ENCODE results near the gene GLRA1.
A peak's percentile ranks its signal among the peaks of the same experiment; 100 is the strongest.

GLRA1 gene

DNA sequence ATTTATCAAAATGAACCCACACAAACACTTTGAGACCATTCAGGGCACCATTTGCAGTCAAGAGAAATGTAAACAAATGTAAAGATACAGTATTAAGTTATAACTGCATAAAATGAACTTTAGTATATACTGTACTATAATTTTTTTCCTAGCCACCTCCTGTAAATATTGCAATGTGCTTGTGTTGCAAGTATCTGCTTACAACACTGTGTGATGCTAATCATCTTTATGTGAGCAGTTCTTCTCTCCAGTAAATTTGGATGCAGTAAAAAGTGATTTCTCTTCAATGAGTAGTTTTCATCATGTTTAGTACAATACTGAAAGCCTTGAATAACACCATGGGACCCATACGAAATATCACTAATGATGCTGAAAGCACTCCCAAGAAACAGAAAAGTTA lies 143.4 kb downstream of the GLRA1 start:
- H3K27ac ChIP-seq = no peak overlapping the region
- DNase-seq (ENCODE audit: low read depth, low spot score) = no peak

- H3K27ac ChIP-seq = no peak overlapping the region
- DNase-seq (ENCODE audit: low read depth, low spot score) = no peak
Measured at GRCh38 chr5:151780348-151780747, 144.3 kb downstream of the GLRA1 start.

DNA sequence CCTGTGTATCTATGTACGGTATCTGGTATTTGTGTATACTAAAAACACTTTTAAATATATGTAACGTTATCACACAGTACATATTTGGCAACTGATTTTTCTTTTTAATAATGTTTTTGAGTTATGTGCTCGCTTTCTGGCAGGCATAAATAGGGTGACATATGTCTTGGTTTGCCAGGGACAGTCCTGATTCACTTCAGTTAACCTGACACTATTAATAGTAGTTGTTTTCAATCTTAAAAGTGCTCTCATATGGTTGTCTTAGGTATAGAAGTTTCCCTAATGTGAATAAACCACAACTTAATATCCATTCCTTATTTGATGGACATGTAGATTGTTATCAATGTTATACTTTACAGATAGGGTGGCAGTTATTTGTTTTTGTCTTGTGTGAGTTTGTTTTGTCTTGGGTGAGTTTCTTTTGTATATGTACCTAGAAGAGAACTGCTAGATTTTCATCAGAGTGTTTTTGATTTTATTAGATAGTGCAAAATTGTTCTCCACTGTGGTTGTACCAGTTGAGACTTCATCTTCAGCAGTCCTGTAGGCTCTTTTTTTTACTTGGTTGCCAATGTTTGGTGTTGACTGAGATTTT lies 145.0 kb downstream of the GLRA1 start:
- H3K27ac ChIP-seq = no peak overlapping the region
- no peak for DNase-seq (ENCODE audit: low read depth, low spot score)

GRCh38 chr5:151775025-151775606 lies 149.5 kb downstream of the GLRA1 start:
- no peak for DNase-seq (ENCODE audit: low read depth, low spot score)
- H3K27ac ChIP-seq = no peak overlapping the region

DNA sequence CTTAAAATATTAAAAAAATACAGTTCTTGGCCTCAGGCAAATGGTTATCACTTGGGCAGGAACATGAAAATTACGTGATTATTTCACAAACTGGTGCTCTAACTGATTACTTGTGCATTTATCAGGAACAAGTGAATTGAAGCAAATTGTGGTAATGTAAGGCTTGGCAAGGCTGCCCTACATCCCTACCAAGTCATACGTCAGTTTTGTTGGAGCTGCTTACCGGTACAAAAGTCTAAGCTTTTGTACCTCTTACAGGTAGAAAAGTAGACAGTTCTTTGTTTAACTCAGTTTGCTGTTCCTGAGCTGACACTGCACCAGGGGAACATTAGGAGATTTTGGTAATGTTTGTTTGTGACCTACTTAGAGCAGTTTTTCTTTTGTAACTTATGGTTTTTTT lies 150.7 kb downstream of the GLRA1 start:
- H3K27ac ChIP-seq = no peak overlapping the region
- no peak for DNase-seq (ENCODE audit: low read depth, low spot score)

- peak overlapping the region; percentile 95 for H3K27ac ChIP-seq
- DNase-seq (ENCODE audit: low read depth, low spot score) = no peak
Measured at GRCh38 chr5:151772846-151773561, 151.6 kb downstream of the GLRA1 start.

Measured in epithelial cell of prostate (primary cell).